Keratinocyte (primary cell): ENCODE results near the gene HLA-DRB1. TPM values are rescaled to one million over a fixed set of nuclear protein-coding genes. Genes with fewer than 3 reads are reported as not detected.

Experiments
- DNase-seq: peaks from one replicate; pipeline ENCODE4 v3.0.0-alpha.2; 2011; ENCODE audit warnings: low read depth, missing footprints, low spot score
- FAIRE-seq: peaks from 2 replicates; lab custom pipeline; 2011; peaks lifted over from hg19 to GRCh38; lab: Jason Lieb, UNC
- H2AFZ ChIP-seq: 2 replicates; pipeline ENCODE4 v1.6.0; 2012; ENCODE audit warnings: low read length, control low read depth, inconsistent platforms; ENCODE audit not compliant: control insufficient read depth
- H3K27ac ChIP-seq: 2 replicates; pipeline ENCODE4 v1.5.1; 2011; ENCODE audit warnings: low read length; ENCODE audit not compliant: control insufficient read depth, insufficient read depth
- H3K27me3 ChIP-seq: 3 replicates; pipeline ENCODE4 v1.6.0; 2011; ENCODE audit warnings: low read length; ENCODE audit not compliant: control insufficient read depth, insufficient read depth; ENCODE audit errors: extremely low read depth
- H3K36me3 ChIP-seq, 2 experiments: 2 replicates in 1 of 2; 3 replicates in 1 of 2; pipeline ENCODE4 v1.5.1; 2011; ENCODE audit warnings: low read length in 2 of 2, mild to moderate bottlenecking in 1 of 2; ENCODE audit not compliant: control insufficient read depth in 2 of 2, insufficient read depth in 2 of 2; ENCODE audit errors: extremely low read depth in 1 of 2
- H3K4me1 ChIP-seq: 3 replicates; pipeline ENCODE4 v1.5.1; 2011; ENCODE audit warnings: low read length; ENCODE audit not compliant: control insufficient read depth, insufficient read depth; ENCODE audit errors: extremely low read depth
- H3K4me2 ChIP-seq: 3 replicates; pipeline ENCODE4 v1.6.0; 2011; ENCODE audit warnings: low read depth, low read length; ENCODE audit not compliant: control insufficient read depth, insufficient read depth; ENCODE audit errors: extremely low read depth
- H3K4me3 ChIP-seq, 3 experiments: fragments of 200-600 bp in 1 of 3; sonication (generic) in 1 of 3; 2 replicates in 2 of 3; 3 replicates in 1 of 3; pipeline ENCODE4 v1.5.1; 2011 to 2016; ENCODE audit warnings: low read length in 3 of 3, mild to moderate bottlenecking in 3 of 3, control low read depth in 2 of 3, inconsistent platforms in 1 of 3, low read depth in 1 of 3, mixed read lengths in 1 of 3, mixed run types in 1 of 3, moderate library complexity in 1 of 3; ENCODE audit not compliant: control insufficient read depth in 2 of 3, insufficient read depth in 2 of 3; ENCODE audit errors: extremely low read depth in 1 of 3
- H3K79me2 ChIP-seq: 2 replicates; pipeline ENCODE4 v1.6.0; 2012; ENCODE audit warnings: low read length; ENCODE audit not compliant: control insufficient read depth, insufficient read depth
- H3K9ac ChIP-seq: 3 replicates; pipeline ENCODE4 v1.6.0; 2011; ENCODE audit warnings: low read length; ENCODE audit not compliant: control insufficient read depth, insufficient read depth; ENCODE audit errors: extremely low read depth
- H3K9me1 ChIP-seq: 3 replicates; pipeline ENCODE4 v1.6.0; 2011; ENCODE audit warnings: low read length; ENCODE audit not compliant: control insufficient read depth, insufficient read depth; ENCODE audit errors: extremely low read depth
- H3K9me3 ChIP-seq: 2 replicates; pipeline ENCODE4 v1.5.1; 2012; ENCODE audit warnings: low read depth, low read length; ENCODE audit not compliant: control insufficient read depth
- H4K20me1 ChIP-seq: 3 replicates; pipeline ENCODE4 v1.6.0; 2011; ENCODE audit warnings: low read length; ENCODE audit not compliant: control insufficient read depth, insufficient read depth; ENCODE audit errors: extremely low read depth
- CTCF ChIP-seq, 3 experiments: IDR thresholded peaks in 1 of 3; conservative IDR thresholded peaks in 1 of 3; optimal IDR thresholded peaks in 1 of 3; 2 replicates in 2 of 3; 3 replicates in 1 of 3; pipeline versions ENCODE3 to v1.5.1; 2011; ENCODE audit warnings: low read length in 3 of 3, mild to moderate bottlenecking in 3 of 3, moderate library complexity in 2 of 3, control low read depth in 1 of 3, inconsistent platforms in 1 of 3; ENCODE audit not compliant: insufficient read depth in 2 of 3; ENCODE audit errors: extremely low read depth in 1 of 3
- EZH2 ChIP-seq: IDR thresholded peaks from one replicate; pipeline ENCODE4 v1.6.1; 2012; ENCODE audit warnings: inconsistent platforms, mild to moderate bottlenecking, low read length, moderate library complexity
- dilution Hi-C: fragments of 300-500 bp; cut with MboI; formaldehyde crosslinking; loops from one replicate; pipeline ENCODE4 v1.7.0; 2020; ENCODE audit warnings: low sequenced_read_pairs; ENCODE audit not compliant: extremely low pct_ligation_motif_present
- polyA plus RNA-seq, 5 experiments: library from polyadenylated mRNA; depleted of rRNA in 3 of 5; stranded (reverse) in 3 of 5; stranded (forward) in 1 of 5; unstranded in 1 of 5; fragments of >200 nt; gene quantifications; 1 replicate in 1 of 5; 2 replicates in 3 of 5; 3 replicates in 1 of 5; pipeline versions ENCODE4 v1.2.1 to v1.2.3, GENCODE V29; 2011 to 2012; ENCODE audit warnings: missing spikeins in 2 of 5, low read depth in 1 of 5, low replicate concordance in 1 of 5

HLA-DRB1 gene
- polyA plus RNA-seq, 1 donor (not counting 4 experiments of a cell fraction or from before 2014, with no cell fraction given) = 0.12 TPM

- TF ChIP-seq EZH2 (no peak), CTCF (optimal IDR thresholded peaks at IDR 0.05 in 1 of 3, IDR thresholded peaks at IDR 0.05 in 1 of 3, conservative IDR thresholded peaks at IDR 0.05 in 1 of 3; ENCODE audit: extremely low read depth in 1 of 3, insufficient read depth in 2 of 3, low read length in 3 of 3) (no peak)
- no peaks in the 10 kb centered on the region for H3K4me1 ChIP-seq
- no peak overlapping the region for H3K4me3 ChIP-seq
- no peak overlapping the region for H3K4me2 ChIP-seq
- no peaks in the 10 kb centered on the region for H3K9me1 ChIP-seq
- FAIRE-seq = no peak
- no peak overlapping the region for H3K9ac ChIP-seq
- peaks cover 3% of the 10 kb centered on the region for H3K27me3 ChIP-seq
- DNase-seq = no peak
- H3K9me3 ChIP-seq = no peaks in the 10 kb centered on the region
- no peaks in the 10 kb centered on the region for H3K79me2 ChIP-seq
- H4K20me1 ChIP-seq = no peaks in the 10 kb centered on the region
- no peak overlapping the region for H3K27ac ChIP-seq
- dilution Hi-C loops = no loop called here
- no peak overlapping the region for H2AFZ ChIP-seq
- H3K36me3 ChIP-seq = no peaks in the 10 kb centered on the region
These were observed 29.9 kb downstream of the HLA-DRB1 start for GRCh38 chr6:32559747-32560146.

GRCh38 chr6:32558426-32559057 is 31.1 kb downstream of the HLA-DRB1 start:
- dilution Hi-C loops = no loop called here
- no peak overlapping the region for H3K27ac ChIP-seq
- H3K79me2 ChIP-seq = no peaks in the 10 kb centered on the region
- H3K9me1 ChIP-seq = no peaks in the 10 kb centered on the region
- H3K4me3 ChIP-seq = no peak overlapping the region
- H3K4me1 ChIP-seq = no peaks in the 10 kb centered on the region
- no peaks in the 10 kb centered on the region for H3K36me3 ChIP-seq
- no peak overlapping the region for H2AFZ ChIP-seq
- DNase-seq (no peak), FAIRE-seq (no peak)
- no peaks in the 10 kb centered on the region for H4K20me1 ChIP-seq
- H3K9ac ChIP-seq = no peak overlapping the region
- peaks cover 3% of the 10 kb centered on the region for H3K27me3 ChIP-seq
- H3K4me2 ChIP-seq = peak overlapping the region; percentile 41
- no peaks in the 10 kb centered on the region for H3K9me3 ChIP-seq
- TF ChIP-seq EZH2 (peak; percentile 41), CTCF (optimal IDR thresholded peaks at IDR 0.05 in 1 of 3, IDR thresholded peaks at IDR 0.05 in 1 of 3, conservative IDR thresholded peaks at IDR 0.05 in 1 of 3; ENCODE audit: extremely low read depth in 1 of 3, insufficient read depth in 2 of 3, low read length in 3 of 3) (peak in 1 of 3 experiments; percentile 23)
